Neural cell (in vitro differentiated cells): Measurements from ENCODE around the gene GEMIN5. TPM values are rescaled to one million over a fixed set of nuclear protein-coding genes. Genes with fewer than 3 reads are reported as not detected.

Experiments
- H2AFZ ChIP-seq: fragments of 200-600, 300-800 bp; sonication (generic), shearing (Covaris generic); 2 replicates; pipeline ENCODE4 v1.6.0; 2014; ENCODE audit warnings: low read depth, mild to moderate bottlenecking, antibody characterized with exemption, low read length, moderate library complexity
- H3F3A ChIP-seq: fragments of 200-600 bp; shearing (Covaris generic); 2 replicates; pipeline ENCODE4 v1.6.1; 2016; ENCODE audit warnings: mild to moderate bottlenecking, moderate library complexity, mixed read lengths, antibody characterized with exemption, low read length; ENCODE audit not compliant: insufficient read depth, poor library complexity, severe bottlenecking
- H3K27ac ChIP-seq: fragments of 200-600, 300-800 bp; sonication (generic), shearing (Covaris generic); 2 replicates; pipeline ENCODE4 v1.5.1; 2014; ENCODE audit warnings: mild to moderate bottlenecking, low read length, moderate library complexity
- H3K27me3 ChIP-seq: fragments of 300-800, 200-600 bp; sonication (generic), shearing (Covaris generic); 2 replicates; pipeline ENCODE4 v1.6.0; 2014; ENCODE audit warnings: mild to moderate bottlenecking, low read depth, low read length, moderate library complexity; ENCODE audit not compliant: insufficient read depth
- H3K36me3 ChIP-seq: fragments of 300-800, 200-600 bp; sonication (generic), shearing (Covaris generic); 2 replicates; pipeline ENCODE4 v1.5.1; 2014; ENCODE audit warnings: mild to moderate bottlenecking, antibody characterized with exemption, low read length, moderate library complexity; ENCODE audit not compliant: insufficient read depth
- H3K4me2 ChIP-seq: fragments of 300-800, 200-600 bp; sonication (generic), shearing (Covaris generic); 2 replicates; pipeline ENCODE4 v1.6.0; 2014; ENCODE audit warnings: mild to moderate bottlenecking, low read length
- H3K4me3 ChIP-seq: fragments of 300-800, 200-600 bp; sonication (generic), shearing (Covaris generic); 2 replicates; pipeline ENCODE4 v1.5.1; 2014; ENCODE audit warnings: mild to moderate bottlenecking, low read length, moderate library complexity
- H3K79me2 ChIP-seq: fragments of 200-600 bp; shearing (Covaris generic); replicated peaks from 2 replicates; pipeline ENCODE4 v1.6.0; 2014; ENCODE audit warnings: mild to moderate bottlenecking, low read length, moderate library complexity; ENCODE audit not compliant: insufficient read depth
- H3K9ac ChIP-seq: fragments of 300-800, 200-600 bp; sonication (generic), shearing (Covaris generic); 2 replicates; pipeline ENCODE4 v1.6.1; 2016; ENCODE audit warnings: mild to moderate bottlenecking, low read length, mixed read lengths
- H3K9me2 ChIP-seq: fragments of 200-600 bp; shearing (Covaris generic); 2 replicates; pipeline ENCODE4 v1.6.1; 2016; ENCODE audit warnings: mild to moderate bottlenecking, low read length, mixed read lengths; ENCODE audit not compliant: insufficient read depth
- H3K9me3 ChIP-seq: fragments of 200-600, 300-800 bp; sonication (generic), shearing (Covaris generic); 2 replicates; pipeline ENCODE4 v1.6.1; 2016; ENCODE audit warnings: mild to moderate bottlenecking, mixed run types, low read length, moderate library complexity, mixed read lengths
- H4K20me1 ChIP-seq: fragments of 200-600 bp; shearing (Covaris generic); 2 replicates; pipeline ENCODE4 v1.6.1; 2016; ENCODE audit warnings: mild to moderate bottlenecking, mixed run types; ENCODE audit not compliant: insufficient read depth
- EP300 ChIP-seq: fragments of 450-650 bp; conservative IDR thresholded peaks from 2 replicates; pipeline ENCODE4 v1.6.1; 2014; ENCODE audit warnings: antibody characterized with exemption, mild to moderate bottlenecking, moderate library complexity; ENCODE audit not compliant: poor library complexity, severe bottlenecking
- EZH2 ChIP-seq: fragments of 200-600, 300-800 bp; shearing (Covaris generic), sonication (generic); IDR thresholded peaks from 2 replicates; pipeline ENCODE4 v1.6.1; 2014; ENCODE audit warnings: antibody characterized with exemption, low read length, borderline replicate concordance, mild to moderate bottlenecking; ENCODE audit not compliant: insufficient read depth, poor library complexity, severe bottlenecking
- MXI1 ChIP-seq: fragments of 450-650 bp; conservative IDR thresholded peaks from 2 replicates; pipeline ENCODE4 v1.6.1; 2014; ENCODE audit warnings: antibody characterized with exemption, mild to moderate bottlenecking; ENCODE audit not compliant: poor library complexity, severe bottlenecking
- RAD21 ChIP-seq: fragments of 450-650 bp; conservative IDR thresholded peaks from 2 replicates; pipeline ENCODE4 v1.6.1; 2014; ENCODE audit warnings: antibody characterized with exemption, mild to moderate bottlenecking, moderate library complexity
- SMC3 ChIP-seq: fragments of 450-650 bp; conservative IDR thresholded peaks from 2 replicates; pipeline ENCODE4 v1.6.1; 2014; ENCODE audit warnings: antibody characterized with exemption, mild to moderate bottlenecking, moderate library complexity; ENCODE audit not compliant: poor library complexity
- TAF1 ChIP-seq: IDR thresholded peaks from 2 replicates; pipeline ENCODE4 v1.6.1; 2012; ENCODE audit warnings: low read depth
- polyA plus RNA-seq: library from polyadenylated mRNA; depleted of rRNA; stranded (reverse); fragments of >200 nt; gene quantifications from 2 replicates; pipeline ENCODE4 v1.2.3, GENCODE V29; 2014
- TF ChIP-seq, protein P1 (sequence below): IDR thresholded peaks from 2 replicates; pipeline ENCODE4 v1.6.1; 2012; ENCODE audit warnings: borderline replicate concordance

GEMIN5 gene
- polyA plus RNA-seq, 1 donor from 2014 or later, result 13.0 TPM

GRCh38 chr5:154948313-154948712 is 10.3 kb upstream of the GEMIN5 start:
- Histone ChIP-seq H3K9me3 (no peaks in the 10 kb centered on the region), H3K27ac (no peak overlapping the region), H4K20me1 (no peaks in the 10 kb centered on the region), H3K36me3 (no peaks in the 10 kb centered on the region), H3K9me2 (no peaks in the 10 kb centered on the region), H3K79me2 (peaks cover 27% of the 10 kb centered on the region), H3K4me3 (no peak overlapping the region), H2AFZ (no peak overlapping the region), H3K4me2 (no peak overlapping the region), H3K9ac (no peak overlapping the region), H3F3A (no peaks in the 10 kb centered on the region), H3K27me3 (no peaks in the 10 kb centered on the region)
- TF ChIP-seq, protein P1, sequence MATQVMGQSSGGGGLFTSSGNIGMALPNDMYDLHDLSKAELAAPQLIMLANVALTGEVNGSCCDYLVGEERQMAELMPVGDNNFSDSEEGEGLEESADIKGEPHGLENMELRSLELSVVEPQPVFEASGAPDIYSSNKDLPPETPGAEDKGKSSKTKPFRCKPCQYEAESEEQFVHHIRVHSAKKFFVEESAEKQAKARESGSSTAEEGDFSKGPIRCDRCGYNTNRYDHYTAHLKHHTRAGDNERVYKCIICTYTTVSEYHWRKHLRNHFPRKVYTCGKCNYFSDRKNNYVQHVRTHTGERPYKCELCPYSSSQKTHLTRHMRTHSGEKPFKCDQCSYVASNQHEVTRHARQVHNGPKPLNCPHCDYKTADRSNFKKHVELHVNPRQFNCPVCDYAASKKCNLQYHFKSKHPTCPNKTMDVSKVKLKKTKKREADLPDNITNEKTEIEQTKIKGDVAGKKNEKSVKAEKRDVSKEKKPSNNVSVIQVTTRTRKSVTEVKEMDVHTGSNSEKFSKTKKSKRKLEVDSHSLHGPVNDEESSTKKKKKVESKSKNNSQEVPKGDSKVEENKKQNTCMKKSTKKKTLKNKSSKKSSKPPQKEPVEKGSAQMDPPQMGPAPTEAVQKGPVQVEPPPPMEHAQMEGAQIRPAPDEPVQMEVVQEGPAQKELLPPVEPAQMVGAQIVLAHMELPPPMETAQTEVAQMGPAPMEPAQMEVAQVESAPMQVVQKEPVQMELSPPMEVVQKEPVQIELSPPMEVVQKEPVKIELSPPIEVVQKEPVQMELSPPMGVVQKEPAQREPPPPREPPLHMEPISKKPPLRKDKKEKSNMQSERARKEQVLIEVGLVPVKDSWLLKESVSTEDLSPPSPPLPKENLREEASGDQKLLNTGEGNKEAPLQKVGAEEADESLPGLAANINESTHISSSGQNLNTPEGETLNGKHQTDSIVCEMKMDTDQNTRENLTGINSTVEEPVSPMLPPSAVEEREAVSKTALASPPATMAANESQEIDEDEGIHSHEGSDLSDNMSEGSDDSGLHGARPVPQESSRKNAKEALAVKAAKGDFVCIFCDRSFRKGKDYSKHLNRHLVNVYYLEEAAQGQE, result no peak
- TF ChIP-seq RAD21 (no peak), MXI1 (no peak)

DNA sequence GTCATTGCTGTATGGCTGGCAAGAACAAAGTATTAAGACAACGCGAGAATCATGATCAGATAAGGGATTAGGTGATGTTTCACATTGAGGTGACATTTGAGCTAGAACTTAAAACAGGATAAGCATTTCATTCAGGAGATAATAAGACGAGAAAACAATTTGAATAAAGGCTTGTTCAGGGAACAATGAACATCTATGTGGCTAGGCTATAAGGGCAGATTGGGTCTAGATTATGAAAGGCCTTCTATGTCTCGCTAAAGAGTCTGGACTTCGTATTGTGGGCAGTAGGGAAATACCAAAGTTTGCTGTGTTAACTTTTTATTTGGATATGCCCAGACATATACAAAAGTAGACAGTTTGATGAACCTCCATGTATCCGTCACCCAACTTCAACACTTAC is 9.8 kb upstream of the GEMIN5 start:
- Histone ChIP-seq H3K9me3 (no peaks in the 10 kb centered on the region), H4K20me1 (no peaks in the 10 kb centered on the region), H3K4me3 (no peak overlapping the region), H3K9ac (no peak overlapping the region), H3K79me2 (peaks cover 31% of the 10 kb centered on the region), H3K36me3 (no peaks in the 10 kb centered on the region), H3K9me2 (no peaks in the 10 kb centered on the region), H3F3A (no peaks in the 10 kb centered on the region), H3K27ac (no peak overlapping the region), H2AFZ (no peak overlapping the region), H3K4me2 (no peak overlapping the region), H3K27me3 (no peaks in the 10 kb centered on the region)
- no peak for TF ChIP-seq EP300
- TF ChIP-seq, protein P1, result no peak
- no peak for TF ChIP-seq TAF1
- no peak for TF ChIP-seq RAD21
- TF ChIP-seq SMC3, result no peak
- TF ChIP-seq EZH2, result no peak
